HG03432 (cell line): Measurements from ENCODE around the gene EPHX1.

Experiments used
- ATAC-seq: cut with Tn5 transposase; IDR thresholded peaks from one replicate; pipeline ENCODE4 v1.9.1; 2021; ENCODE audit warnings: mild to moderate bottlenecking, moderate library complexity; ENCODE audit not compliant: unreplicated experiment

The EPHX1 gene

DNA sequence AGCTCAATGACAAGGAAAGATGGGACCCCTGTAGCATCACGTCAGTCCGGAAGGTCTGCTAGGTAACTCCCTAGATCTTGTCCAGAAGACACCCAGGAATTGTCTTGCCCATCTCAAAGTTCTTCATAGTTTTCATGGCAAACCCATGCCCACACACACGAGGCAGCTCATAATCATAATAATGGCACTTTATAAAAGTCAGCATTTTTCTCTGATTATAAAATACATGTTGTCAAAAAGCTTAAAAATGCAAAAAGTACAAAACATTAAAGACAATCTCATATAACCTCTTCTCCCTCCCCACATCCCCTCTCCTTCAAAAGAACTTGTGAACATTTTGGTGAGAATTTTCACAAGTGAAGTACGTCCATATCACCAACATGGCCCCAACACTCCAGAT lies 30.8 kb downstream of the EPHX1 start:
- ATAC-seq, result no peak

DNA sequence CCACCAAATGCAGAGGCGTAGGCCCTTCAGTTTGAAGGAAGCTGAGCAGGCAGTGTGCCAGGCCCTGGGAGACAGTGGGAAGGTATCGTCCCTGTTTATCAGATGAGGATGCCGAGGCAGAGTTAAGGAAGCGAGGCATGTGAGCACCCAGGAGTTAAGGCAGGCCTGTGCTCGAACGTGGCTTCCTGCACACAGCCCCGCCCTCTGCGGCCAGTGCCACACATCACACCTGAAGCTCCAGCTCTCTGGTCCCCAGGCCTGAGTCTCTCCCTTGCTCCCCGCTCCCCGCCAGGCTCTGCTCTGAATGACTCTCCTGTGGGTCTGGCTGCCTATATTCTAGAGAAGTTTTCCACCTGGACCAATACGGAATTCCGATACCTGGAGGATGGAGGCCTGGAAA lies 32.1 kb downstream of the EPHX1 start:
- ATAC-seq, result no peak

DNA sequence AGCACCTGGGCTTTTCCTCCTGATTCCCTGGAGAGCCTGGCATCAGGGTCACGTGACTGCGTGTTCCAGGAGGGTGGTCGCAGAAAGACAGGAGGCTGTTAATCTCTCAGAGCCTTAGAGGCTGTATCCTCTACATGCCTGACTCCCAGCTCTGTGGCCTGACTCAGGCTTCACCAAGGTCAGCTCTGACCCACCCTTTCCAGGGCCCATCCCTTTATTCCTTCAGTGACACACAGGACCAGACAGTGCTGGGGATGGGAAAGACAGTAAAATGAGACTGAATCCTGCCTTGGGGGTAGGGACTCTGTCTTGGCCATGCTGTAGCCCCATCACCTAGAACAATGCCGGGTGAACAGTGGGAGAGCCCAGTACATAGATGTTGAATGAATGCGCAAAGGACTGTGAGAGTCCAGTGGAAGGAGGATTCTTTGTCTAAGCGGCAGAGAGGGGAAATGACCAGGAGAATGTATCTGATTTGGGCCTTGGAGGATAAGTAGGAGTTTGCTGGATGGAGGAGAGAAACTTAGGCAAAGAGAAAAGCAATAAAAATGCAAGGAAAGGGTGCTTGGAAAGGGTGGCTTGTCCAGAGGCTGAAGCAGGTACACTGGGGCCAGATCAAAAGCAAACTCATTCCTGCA lies 33.0 kb downstream of the EPHX1 start:
- ATAC-seq, result no peak

DNA sequence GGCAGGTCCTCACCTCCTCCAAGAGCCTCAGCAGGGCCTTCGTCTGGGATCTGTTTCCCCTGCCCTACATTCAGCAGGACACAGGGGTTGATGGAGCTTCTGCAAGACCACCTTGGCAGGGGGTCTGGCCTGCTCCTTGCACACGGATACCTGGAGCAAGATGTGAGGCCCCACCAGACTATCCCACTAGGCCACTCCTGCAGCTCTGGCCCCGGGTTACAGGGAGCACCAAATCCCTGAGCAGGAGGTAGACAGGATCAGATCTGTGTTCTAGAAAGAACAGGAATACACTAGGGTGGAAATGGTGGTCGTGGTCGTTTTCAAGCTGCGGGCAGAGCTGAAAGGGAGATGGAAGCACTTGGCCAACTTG lies 33.5 kb downstream of the EPHX1 start:
- ATAC-seq, result no peak

DNA sequence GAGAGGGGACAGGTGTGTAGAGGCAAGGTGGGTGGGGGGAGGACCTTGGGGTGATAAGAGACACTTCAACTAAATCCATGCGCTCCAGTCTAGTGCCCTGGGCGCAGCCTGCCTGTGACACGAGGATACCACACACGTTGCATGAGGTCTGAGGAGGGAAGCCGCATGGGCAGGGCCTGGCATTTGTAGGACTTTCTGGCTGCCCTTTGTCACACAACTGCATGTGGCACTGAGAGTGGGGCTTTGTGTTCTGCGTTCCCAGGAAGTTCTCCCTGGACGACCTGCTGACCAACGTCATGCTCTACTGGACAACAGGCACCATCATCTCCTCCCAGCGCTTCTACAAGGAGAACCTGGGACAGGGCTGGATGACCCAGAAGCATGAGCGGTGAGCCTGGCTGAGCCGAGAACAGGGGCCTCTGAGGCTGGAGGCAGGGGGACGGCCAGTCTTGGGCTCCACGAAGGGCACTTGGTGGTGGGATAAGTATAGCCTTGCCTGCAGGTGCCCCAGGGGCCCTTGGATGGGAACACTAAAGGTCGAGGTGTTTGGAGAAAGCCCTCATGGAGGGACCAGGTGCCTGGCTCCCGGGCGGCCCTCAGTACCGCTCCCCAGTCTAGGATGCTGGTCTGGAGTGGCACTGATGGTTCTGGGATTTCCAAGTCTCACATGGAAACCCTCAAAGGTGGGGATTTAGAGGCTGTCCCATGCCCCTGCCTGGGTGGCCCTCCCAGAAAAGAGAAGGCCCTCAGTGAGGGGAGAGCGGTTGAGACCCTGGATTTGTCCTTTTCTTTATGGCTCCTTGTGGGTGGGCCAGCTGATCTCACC lies 34.5 kb downstream of the EPHX1 start:
- no peak for ATAC-seq

DNA sequence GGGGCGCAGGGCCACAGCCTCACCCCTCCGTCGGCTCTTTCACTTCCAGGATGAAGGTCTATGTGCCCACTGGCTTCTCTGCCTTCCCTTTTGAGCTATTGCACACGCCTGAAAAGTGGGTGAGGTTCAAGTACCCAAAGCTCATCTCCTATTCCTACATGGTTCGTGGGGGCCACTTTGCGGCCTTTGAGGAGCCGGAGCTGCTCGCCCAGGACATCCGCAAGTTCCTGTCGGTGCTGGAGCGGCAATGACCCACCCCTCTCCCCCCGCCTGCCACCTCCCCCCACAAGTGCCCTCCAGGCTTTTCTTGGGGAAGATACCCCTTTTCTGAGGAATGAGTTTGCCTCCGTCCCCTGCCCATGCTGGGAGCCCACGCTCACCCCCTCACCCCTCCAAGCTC lies 35.2 kb downstream of the EPHX1 start:
- no peak for ATAC-seq

DNA sequence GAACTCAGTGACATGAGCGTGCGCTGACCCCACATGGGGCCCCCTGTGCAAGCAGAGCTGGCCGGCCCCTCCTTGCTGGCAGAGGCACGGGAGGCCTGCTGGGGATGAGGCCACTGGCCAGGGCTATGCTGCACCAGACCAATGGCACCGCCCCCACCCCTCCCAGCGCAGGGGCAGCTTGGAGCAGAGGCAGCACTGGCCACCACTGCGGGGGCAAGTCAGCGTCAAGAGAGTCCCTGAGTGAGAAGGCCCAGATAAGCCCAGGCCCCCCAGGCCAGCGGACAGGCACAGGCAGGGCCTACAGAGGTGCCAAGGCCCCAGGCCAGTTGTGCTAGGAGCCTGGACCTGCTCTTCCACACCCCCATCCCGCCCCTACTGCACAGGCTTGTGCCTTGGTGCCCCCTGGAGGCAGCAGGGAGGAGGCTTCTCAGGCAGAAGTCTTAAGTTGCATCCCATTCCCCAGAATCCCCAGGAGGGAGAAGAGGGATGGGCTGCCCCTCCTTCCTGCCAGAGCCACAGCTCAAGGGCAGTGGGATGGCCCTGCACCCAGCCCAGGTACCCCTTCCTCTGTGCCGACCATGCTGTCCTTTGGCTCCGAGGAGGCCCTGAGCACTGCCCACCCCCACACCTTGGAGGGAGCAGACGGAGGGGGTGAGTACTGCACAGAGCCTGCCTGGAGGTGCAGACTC lies 35.8 kb downstream of the EPHX1 start:
- no peak for ATAC-seq

DNA sequence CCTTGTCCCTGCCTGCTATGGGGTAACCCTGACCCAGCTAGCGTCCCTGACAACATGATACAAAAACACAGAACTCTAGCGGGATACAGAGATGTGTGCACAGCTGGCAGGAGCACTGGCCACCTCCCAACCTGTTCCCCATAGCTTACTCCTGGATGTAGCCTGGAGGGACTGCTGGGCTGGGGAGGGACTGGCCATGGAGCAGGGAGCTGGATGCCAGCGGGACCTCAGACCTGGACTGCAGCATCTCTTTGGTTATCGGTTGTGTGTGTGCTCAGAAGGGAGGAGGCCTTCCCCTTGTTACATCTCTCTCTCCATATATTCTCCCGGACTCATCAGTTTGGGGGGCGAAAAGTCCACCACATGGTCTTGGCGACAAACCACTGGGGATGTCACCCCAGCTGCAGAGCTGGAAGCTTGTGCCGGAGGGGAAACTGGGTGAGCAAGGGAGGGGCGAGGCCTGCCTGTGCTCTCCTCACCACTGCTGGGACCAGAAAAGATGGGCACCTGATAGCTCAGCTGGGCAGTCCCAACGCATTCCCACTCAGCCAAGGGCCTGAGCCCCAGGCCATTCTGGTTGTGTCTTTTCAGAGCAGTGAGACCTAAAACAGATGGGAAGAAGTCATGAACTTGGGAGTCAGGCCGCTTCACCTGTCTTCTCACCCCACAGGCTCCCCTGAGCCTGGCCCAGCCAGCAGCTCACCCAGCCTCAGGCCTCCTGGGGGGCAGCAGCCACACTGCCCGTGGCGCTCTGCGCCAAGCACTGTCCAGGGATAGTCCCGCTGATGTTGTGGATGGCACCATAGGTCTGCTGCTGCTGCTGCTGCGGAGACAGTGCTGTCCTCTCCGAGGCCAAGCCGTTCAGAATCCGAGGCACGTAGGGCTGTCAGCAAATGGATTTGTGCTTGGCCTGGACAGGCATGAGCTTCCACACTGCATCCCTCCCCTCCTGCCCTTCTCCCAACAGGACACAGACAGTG lies 36.7 kb downstream of the EPHX1 start:
- ATAC-seq, result no peak

DNA sequence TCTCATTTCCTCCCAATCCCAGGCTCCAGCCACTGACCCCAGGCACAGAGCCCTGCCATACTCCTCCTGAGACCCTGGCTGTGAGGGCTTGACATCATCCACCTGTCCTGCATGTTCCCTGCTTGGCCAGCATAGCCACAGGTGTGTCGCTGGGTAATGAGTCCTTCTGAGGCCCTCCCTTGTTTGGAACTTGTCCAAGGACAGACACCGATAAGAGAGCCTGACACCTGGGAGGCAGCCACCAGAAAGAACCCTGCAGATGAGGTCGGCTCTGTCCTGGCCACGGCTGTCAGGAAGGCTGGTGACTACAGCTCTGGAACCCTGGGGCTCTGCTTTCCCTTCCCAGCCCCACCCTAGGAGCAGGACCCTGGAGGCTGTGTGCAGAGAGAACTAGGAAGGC lies 37.7 kb downstream of the EPHX1 start:
- no peak for ATAC-seq

DNA sequence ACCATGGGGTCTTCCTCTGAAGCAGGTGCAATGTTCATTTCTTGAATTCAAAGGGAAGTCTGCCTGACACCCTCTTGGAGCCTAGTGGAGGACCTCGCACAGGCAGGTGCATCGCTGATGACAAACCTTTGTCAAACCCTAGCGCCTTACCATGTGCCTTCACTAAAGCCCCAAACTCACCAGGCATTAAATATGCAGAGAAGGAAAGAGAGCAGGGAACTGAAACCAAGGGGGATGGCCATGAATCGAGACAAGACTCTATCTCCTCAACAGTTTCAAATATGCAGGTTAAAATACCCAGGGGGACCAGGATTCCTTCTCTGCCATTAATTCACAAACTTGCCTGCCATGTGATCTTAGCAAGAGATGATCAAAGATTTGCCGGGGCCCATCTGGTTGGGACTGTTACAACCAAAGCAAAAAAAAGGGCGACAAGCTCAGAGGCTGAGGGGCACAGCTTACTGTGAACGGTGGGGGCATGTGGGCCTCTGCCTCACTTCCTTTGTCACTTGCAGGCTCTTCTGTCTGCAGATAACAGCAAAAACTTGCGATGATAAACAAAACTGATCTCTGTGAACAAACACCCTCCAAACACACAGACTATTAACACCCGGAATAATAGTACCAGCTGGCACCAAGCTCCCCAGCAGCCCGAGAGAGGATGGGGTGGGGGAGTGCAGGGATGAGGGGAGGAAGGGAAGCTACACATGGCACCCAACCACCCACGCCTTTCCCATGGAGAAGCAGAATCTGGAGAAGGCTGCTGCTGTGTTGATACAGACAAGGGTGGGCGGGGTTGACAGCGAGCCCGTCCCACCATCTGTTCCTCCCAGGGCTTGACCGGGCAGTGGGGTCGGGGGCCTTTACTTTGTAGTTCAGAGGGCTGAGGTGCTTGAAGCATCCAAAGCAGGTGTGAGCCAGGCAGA lies 38.4 kb downstream of the EPHX1 start:
- ATAC-seq, result peak; percentile 73

DNA sequence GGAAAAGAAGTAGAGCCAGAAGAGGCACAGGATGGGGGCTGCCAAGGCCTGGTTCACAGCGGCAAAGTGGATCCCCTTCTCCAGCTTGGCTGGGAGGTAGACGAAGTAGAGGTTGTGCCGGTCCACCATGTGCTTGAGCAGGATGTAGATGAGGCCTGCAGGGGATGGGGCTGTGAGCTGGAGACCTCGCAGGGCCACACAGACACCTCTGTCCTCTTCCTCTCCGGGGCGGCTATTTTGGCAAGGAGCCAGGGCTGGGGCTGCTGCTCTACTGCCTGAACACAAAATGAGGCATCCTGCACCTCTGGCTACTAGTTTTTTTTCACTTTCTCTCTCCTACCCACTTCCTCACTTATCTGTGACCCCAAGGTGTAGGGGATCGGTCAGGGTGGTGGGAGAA lies 40.0 kb downstream of the EPHX1 start:
- ATAC-seq, result no peak

DNA sequence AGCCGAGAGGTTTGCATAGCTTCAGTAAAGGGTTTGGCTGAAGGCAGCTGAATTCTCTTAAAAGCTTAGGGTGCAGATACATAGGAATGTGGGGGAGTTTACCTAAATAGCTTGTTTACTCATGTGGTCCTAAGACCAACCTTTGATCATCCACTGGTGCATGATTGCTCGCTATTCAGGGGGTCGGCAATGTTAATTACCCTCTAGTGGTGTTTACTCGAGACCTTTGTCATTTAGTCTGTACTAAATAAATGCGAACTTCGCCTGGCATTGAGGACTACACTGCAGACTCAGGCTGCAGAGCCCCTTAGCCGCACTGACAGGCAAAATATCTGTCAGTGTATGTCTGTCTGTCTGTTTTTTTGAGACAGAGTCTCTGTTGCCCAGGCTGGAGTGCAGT lies 40.4 kb downstream of the EPHX1 start:
- ATAC-seq, result no peak

DNA sequence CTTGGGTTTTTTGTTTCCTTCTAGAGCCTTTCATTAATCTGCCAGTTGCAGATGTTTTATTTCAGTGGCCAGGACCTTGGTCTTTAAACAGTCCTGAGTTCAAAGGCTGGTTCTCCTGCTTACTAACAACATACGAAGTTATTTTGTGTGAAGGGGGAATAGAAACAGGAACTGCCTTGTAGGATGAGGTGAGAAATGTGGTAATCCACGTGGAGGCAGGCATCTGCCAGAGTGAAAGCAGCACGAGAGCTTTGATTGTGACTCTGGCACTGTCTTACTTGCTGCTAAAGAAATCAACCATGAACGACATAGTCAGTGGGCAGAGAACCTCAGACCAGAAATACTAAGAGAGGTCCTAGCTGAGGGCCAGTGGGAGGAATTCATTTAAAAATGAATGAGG lies 41.9 kb downstream of the EPHX1 start:
- ATAC-seq, result peak; percentile 51

DNA sequence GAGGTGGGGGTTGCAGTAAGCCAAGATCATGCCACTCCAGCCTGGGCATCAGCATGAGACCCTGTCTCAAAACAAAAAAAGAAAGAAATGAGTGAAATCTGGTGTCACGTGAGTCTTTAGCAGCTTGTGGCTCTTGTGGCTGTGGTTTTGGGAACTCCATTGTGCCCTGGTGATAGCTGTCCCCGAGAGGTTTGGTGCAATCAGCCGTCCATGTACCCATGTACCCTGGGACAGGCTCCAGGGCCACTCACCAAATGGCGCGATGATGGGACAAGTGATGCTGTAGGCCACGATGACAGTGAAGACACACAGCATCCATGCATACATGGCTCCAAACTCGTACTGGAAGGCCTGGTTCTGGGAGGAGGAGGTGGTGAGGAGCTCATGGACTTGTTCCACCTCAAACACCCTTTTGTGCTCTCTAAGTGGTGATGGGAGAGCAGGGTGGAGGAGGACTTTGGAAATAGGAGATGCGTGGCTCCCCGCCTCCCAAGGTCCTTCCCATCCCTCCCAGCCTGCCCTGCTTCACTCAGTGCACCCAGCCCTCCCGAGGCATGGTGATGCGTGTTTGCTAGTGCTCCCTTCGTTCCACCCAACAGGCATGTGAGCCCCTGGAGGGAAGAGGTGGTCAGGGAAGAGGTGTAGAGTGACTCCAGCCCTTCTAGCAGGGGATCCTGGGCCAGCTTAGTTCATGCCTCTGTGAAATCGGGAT lies 42.6 kb downstream of the EPHX1 start:
- ATAC-seq, result no peak

DNA sequence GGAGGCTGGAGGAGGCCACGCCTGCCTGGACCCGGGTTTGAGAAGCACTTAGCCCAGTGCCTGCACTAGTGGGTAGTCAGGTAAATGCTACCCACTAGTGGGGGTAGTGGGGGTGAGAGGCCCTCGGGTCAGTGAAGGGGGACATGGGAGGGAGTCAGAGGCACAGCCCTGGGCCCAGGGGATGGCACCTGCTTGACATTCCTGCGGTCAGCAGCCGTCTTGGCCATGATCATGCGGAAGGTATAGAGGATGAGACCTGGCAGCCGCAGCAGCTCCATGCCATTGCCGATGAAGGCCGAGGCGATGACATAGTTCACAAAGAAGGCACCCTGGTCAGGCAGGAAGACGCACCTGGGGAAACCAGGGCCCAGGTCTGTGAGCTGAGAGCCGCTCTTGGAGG lies 43.5 kb downstream of the EPHX1 start:
- ATAC-seq, result no peak

DNA sequence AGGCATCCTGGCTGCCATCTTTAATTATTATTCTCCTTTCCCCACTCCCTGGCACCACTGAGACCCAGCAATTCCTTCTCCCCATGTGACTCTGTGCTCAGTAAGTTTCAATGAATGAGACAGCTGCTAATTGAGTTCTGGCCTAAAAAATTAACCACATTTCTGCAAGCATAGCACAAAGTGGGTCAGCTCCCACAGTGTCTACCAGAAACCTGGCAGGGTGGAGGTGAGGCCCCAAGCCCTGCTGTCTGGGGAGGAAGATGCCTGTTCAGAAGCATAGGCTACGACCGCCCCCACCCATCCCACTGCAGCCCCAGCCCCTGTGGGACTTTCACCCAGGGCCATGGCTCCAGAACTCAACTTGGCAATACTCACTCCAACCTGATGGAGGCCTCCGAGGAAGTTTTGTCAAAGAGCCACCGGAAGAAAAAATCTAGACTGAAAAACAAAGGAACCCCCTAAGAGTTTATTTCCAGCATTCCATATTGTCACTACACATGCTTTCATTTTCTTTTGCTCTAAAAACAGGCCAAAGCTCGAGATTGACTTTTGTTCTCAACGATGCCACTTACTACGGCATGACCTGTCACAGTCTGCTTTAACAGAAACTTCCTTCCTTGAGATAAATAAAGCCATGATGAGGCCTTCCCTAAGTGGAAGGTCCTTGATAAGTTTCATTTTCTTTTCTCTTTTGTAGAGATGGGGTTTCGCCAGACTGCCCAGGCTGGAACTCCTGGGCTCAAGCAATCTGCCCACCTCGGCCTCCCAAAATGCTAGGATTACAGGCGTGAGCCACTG lies 45.8 kb downstream of the EPHX1 start:
- no peak for ATAC-seq

DNA sequence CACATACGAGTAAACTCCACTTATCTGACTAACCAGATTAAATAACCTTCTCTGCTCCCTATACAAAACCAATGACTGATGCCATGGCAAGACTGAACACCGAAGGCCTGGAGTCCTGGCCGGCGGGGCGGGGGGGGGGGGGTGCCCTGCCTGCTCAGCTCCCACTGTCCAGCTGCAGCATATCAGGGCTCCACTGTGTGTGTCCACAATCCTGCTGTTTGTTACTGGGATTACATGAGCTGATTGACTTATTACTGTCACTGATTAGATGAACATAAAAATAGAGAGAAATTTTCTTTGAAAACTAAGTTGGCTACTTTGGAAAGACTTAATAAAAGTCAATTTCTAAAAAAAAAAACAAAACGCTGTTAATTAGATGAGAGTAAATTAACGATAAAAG lies 47.3 kb downstream of the EPHX1 start:
- no peak for ATAC-seq

DNA sequence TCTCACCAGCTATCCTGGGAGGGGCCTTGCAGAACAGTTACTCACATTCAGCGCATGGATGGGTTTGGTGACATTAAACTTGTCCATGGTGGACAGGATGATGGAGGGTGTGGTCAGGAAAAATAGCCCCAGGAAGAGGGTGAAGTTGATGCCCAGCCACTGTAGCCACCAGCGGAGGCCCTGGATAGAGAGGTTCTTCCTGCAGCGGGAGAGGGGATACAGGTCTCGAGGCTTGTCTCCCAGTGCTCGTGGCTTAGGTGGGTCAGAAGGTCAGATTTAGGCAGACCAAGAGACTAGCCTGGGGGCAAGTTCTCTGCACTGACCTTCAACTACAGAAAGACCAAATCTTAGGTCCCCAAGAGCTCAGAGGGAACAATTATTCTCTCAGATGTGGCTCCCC lies 49.2 kb downstream of the EPHX1 start:
- ATAC-seq, result no peak
